Esophagus muscularis mucosa (tissue), 4 donors: ENCODE measurements around the gene IRS2. TPM values are rescaled to one million over a fixed set of nuclear protein-coding genes. Genes with fewer than 3 reads are reported as not detected.
"Not testable (repeated sequence)": the region's sequence is repeated elsewhere in the genome, so short reads cannot be mapped to it uniquely, and the experiment has no call there.

Experiments used
- DNase-seq: peaks from one replicate; pipeline ENCODE4 v3.0.0-alpha.2; 2017; ENCODE audit errors: extremely low spot score
- H3K27ac ChIP-seq, 4 donors: fragments of 200-600 bp; sonication (generic); replicated peaks in 1 of 4; 1 replicate in 3 of 4; 2 replicates in 1 of 4; pipeline ENCODE4 v1.5.1; 2016 to 2019; ENCODE audit warnings: mild to moderate bottlenecking in 1 of 4
- H3K27me3 ChIP-seq, 4 donors: fragments of 200-600 bp; sonication (generic); one replicate each; pipeline versions ENCODE4 v1.5.1 to v1.6.0; 2016 to 2019
- H3K36me3 ChIP-seq, 4 donors: fragments of 200-600 bp; sonication (generic); one replicate each; pipeline ENCODE4 v1.5.1; 2016 to 2019
- H3K4me1 ChIP-seq, 4 donors: fragments of 200-600 bp; sonication (generic); one replicate each; pipeline ENCODE4 v1.5.1; 2016 to 2019
- H3K4me3 ChIP-seq, 4 donors: fragments of 200-600 bp; sonication (generic); 1 replicate in 2 of 4; 2 replicates in 2 of 4; pipeline ENCODE4 v1.5.1; 2016 to 2019; ENCODE audit warnings: mild to moderate bottlenecking in 4 of 4, moderate library complexity in 1 of 4
- H3K9me3 ChIP-seq, 4 donors: fragments of 200-600 bp; sonication (generic); 1 replicate in 3 of 4; 2 replicates in 1 of 4; pipeline ENCODE4 v1.5.1; 2016 to 2019
- EP300 ChIP-seq: sonication (generic); formaldehyde crosslinking; IDR thresholded peaks from one replicate; pipeline ENCODE4 v1.6.1; 2017; ENCODE audit warnings: antibody characterized with exemption
- POLR2A ChIP-seq: fragments of 450-650 bp; IDR thresholded peaks from one replicate; pipeline ENCODE4 v1.6.1; 2017; ENCODE audit warnings: antibody characterized with exemption, moderate library complexity, mild to moderate bottlenecking, low read depth
- POLR2AphosphoS5 ChIP-seq, 2 donors: sonication (generic); formaldehyde crosslinking; IDR thresholded peaks; one replicate each; pipeline ENCODE4 v1.6.1; 2017; ENCODE audit warnings: antibody characterized with exemption in 2 of 2
- WGBS: methylation state at CpG from one replicate; pipeline ENCODE4 v1.1.5; 2018; 5-methylcytosine and 5-hydroxymethylcytosine counted together
- intact Hi-C: fragments of 100-400 bp; cut with DNase I; formaldehyde crosslinking; loops from one replicate; pipeline ENCODE4 v1.15.1; 2023
- total RNA-seq, 4 donors: library from RNA; depleted of rRNA; stranded (reverse); fragments of >200 nt; gene quantifications; one replicate each; pipeline versions ENCODE4 v1.1.0 to v1.2.1, GENCODE V29; 2016
- TF ChIP-seq, protein P1 (sequence below), 3 experiments: fragments of 200-600 bp in 2 of 3; fragments of 450-650 bp in 1 of 3; sonication (generic) in 2 of 3; IDR thresholded peaks; one replicate each; pipeline ENCODE4 v1.5.1; 2017 to 2019; ENCODE audit warnings: antibody characterized with exemption in 3 of 3, mild to moderate bottlenecking in 2 of 3, moderate library complexity in 1 of 3

Gene IRS2
- total RNA-seq, 4 donors from 2014 or later = 46.4 to 95.3 (median 63.7) TPM

DNA sequence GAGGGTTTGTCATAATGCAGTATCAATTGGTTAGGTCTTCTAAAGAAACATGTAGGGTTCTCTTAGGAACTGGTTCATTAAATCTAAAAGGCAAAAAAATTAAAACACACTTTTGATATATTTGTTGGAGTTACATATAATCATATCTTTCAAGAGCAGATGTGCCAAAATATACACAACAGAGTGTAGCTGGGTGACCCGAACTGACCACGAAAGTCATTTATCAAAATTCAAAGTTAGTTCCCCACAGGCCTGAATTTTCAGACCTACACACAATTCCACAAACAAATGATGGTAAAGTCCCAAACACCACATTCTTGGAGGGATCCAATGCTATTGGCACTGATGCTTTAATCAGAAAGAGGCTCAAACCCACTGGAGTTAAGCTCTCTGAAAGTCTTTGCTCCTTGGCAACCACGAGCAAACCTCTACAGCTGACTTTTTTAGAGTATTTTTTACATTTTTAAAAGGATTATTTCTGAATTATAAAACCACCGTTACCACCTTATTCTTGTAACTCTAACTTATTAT lies 50.9 kb downstream of the IRS2 start:
- H3K9me3 ChIP-seq = no peaks in the 10 kb centered on the region
- H3K4me1 ChIP-seq = peaks cover 0 to 4% (median 0%) of the 10 kb centered on the region in 4 donors
- H3K27me3 ChIP-seq = no peaks in the 10 kb centered on the region
- no peak for DNase-seq
- 75% methylated on average over 4 of the region's 4 CpGs for WGBS
- TF ChIP-seq POLR2AphosphoS5 (IDR thresholded peaks at IDR 0.05) (no peak), EP300 (no peak), POLR2A (no peak)
- TF ChIP-seq, protein P1, sequence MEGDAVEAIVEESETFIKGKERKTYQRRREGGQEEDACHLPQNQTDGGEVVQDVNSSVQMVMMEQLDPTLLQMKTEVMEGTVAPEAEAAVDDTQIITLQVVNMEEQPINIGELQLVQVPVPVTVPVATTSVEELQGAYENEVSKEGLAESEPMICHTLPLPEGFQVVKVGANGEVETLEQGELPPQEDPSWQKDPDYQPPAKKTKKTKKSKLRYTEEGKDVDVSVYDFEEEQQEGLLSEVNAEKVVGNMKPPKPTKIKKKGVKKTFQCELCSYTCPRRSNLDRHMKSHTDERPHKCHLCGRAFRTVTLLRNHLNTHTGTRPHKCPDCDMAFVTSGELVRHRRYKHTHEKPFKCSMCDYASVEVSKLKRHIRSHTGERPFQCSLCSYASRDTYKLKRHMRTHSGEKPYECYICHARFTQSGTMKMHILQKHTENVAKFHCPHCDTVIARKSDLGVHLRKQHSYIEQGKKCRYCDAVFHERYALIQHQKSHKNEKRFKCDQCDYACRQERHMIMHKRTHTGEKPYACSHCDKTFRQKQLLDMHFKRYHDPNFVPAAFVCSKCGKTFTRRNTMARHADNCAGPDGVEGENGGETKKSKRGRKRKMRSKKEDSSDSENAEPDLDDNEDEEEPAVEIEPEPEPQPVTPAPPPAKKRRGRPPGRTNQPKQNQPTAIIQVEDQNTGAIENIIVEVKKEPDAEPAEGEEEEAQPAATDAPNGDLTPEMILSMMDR (IDR thresholded peaks at IDR 0.05) = no peak
- H3K4me3 ChIP-seq = no peak overlapping the region
- intact Hi-C loops = no loop called here
- no peak overlapping the region for H3K27ac ChIP-seq
- no peaks in the 10 kb centered on the region for H3K36me3 ChIP-seq

DNA sequence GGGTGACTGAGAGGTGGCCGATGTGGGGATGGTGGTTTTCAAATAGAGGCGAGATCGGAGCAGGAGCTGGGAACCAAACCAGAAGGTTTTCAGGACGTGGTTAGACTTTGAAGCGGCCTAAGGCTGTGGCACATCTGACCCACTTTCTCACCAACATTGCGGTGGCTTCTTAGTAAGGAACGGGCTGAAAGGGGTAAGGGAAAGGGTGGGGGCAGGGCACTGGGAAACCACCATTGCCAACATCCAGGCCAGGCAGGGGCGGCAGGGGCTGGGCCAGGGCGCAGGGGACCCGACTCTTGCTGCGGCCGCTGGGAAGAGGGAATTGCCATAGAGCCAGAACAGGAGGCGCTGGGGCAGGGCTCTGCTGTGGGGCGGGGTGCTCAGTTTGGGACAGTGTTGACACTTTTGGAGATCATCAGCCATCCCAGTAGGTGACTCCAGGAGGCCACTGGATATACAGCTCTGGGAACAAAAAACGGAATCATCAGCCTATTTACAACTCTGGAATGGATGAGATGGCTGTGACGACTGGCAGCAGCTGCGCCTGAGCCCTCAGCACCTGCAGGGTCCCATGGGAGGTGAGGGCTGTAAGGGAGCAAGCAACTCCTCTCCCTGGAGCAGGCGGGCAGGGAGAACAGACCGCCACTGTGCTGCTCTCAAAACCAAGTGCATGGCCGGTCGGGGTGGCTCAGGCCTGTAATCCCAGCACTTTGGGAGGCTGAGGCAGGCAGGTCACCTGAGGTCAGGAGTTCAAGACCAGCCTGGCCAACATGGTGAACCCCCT lies 52.2 kb downstream of the IRS2 start:
- no peaks in the 10 kb centered on the region for H3K27me3 ChIP-seq
- TF ChIP-seq POLR2A = no peak
- no peak for TF ChIP-seq POLR2AphosphoS5 (IDR thresholded peaks at IDR 0.05)
- no peak for TF ChIP-seq EP300
- TF ChIP-seq, protein P1 (IDR thresholded peaks at IDR 0.05) = no peak
- no peak overlapping the region for H3K4me3 ChIP-seq
- peaks cover 0 to 4% (median 2%) of the 10 kb centered on the region in 4 donors for H3K4me1 ChIP-seq
- H3K27ac ChIP-seq = no peak overlapping the region
- H3K9me3 ChIP-seq = no peaks in the 10 kb centered on the region
- WGBS = 88% methylated on average over 21 of the region's 21 CpGs
- no peak for DNase-seq
- intact Hi-C loops = no loop called here
- no peaks in the 10 kb centered on the region for H3K36me3 ChIP-seq

DNA sequence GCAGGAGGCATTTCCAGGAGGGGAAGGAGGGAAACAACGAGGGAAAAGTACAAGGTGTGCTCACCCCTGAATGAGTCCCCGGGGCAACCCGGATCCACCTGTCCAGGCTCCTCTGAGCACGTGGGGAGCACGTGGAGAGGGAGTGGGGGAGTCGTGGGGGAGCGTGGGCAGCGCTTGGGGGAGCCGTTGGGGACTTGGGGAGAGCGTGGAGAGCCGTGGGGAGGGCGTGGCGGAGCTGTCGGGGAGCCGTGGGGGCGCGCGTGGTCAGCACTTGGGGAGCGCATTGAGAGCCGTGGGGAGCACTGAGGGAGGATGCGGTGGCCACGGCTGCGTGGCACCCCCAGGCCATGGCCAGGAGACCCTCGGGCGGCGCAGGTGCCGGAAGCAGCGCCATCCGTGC lies 52.8 kb downstream of the IRS2 start:
- Histone ChIP-seq H3K9me3 (no peaks in the 10 kb centered on the region), H3K27ac (no peak overlapping the region), H3K36me3 (no peaks in the 10 kb centered on the region), H3K4me3 (no peak overlapping the region), H3K4me1 (peaks cover 0 to 5% (median 2%) of the 10 kb centered on the region in 4 donors), H3K27me3 (no peaks in the 10 kb centered on the region)
- intact Hi-C loops = no loop called here
- TF ChIP-seq POLR2AphosphoS5 (IDR thresholded peaks at IDR 0.05) (no peak), POLR2A (no peak), EP300 (no peak)
- TF ChIP-seq, protein P1 (IDR thresholded peaks at IDR 0.05) = no peak
- no peak for DNase-seq
- WGBS = 93% methylated on average over 29 of the region's 29 CpGs

DNA sequence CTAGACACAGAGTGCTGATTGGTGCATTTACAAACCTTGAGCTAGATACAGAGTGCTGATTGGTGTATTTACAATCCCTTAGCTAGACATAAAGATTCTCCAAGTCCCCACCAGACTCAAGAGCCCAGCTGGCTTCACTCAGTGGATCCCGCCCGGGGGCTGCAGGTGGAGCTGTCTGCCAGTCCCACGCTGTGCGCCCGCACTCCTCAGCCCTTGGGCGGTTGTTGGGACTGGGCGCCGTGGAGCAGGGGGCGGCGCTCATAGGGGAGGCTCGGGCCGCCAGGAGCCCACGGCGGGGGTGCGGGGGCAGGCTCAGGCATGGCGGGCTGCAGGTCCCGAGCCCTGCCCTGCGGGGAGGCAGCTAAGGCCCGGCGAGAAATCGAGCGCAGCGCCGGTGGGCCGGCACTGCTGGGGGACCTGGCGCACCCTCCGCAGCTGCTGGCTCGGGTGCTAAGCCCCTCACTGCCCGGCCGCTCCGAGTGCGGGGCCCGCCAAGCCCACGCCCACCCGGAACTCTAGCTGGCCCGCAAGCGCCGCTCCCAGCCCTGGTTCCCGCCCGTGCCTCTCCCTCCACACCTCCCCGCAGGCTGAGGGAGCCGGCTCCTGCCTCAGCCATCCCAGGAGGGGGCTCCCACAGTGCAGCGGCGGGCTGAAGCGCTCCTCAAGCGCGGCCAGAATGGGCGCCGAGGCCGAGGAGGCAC lies 53.8 kb downstream of the IRS2 start:
- WGBS = 98% methylated on average over 30 of the region's 50 CpGs
- H3K9me3 ChIP-seq, H3K27me3 ChIP-seq, DNase-seq, H3K4me1 ChIP-seq, H3K27ac ChIP-seq, intact Hi-C loops, H3K36me3 ChIP-seq, H3K4me3 ChIP-seq: not testable (repeated sequence)

DNA sequence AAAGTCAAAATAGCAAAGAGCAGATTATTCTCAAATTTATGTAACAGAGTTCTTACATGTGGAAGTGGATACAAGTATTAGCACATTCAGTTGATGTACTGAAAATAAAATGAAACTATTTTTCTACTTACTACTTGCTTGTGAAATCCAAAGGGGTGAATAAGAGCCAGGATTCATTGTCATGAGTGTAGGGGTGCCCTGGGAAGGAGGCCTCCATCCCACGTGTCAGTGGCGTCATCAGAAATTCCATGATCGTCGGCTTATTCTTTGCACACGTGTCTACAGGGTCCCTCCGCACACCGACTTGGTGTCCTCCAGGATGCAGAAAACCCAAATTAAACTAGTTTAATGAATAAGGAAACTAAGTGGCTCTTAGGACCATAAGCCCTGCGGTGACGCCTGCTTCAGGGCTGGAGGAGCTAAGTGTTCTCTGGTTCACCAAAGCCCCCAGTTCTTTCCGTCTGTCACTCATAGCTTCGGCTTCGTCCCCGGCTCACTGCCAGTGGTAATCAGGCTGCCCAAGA lies 55.5 kb downstream of the IRS2 start:
- no peaks in the 10 kb centered on the region for H3K9me3 ChIP-seq
- intact Hi-C loops = no loop called here
- H3K4me3 ChIP-seq = no peak overlapping the region
- H3K4me1 ChIP-seq = peaks cover 0 to 5% (median 0%) of the 10 kb centered on the region in 4 donors
- DNase-seq = no peak
- H3K27ac ChIP-seq = no peak overlapping the region
- H3K27me3 ChIP-seq = peaks cover 0 to 5% (median 0%) of the 10 kb centered on the region in 4 donors
- WGBS = 91% methylated on average over 13 of the region's 13 CpGs
- no peaks in the 10 kb centered on the region for H3K36me3 ChIP-seq
- TF ChIP-seq EP300 (no peak), POLR2A (no peak), POLR2AphosphoS5 (IDR thresholded peaks at IDR 0.05) (no peak)
- TF ChIP-seq, protein P1 (IDR thresholded peaks at IDR 0.05) = no peak
